Spleen (tissue), 13 donors: Measurements from ENCODE around the gene ARL2BP. TPM values are rescaled to one million over a fixed set of nuclear protein-coding genes. Genes with fewer than 3 reads are reported as not detected.
"Not testable (repeated sequence)": the region's sequence is repeated elsewhere in the genome, so short reads cannot be mapped to it uniquely, and the experiment has no call there.

Source experiments
- DNase-seq: peaks from one replicate; pipeline ENCODE4 v3.0.0-alpha.2; 2020
- H3K27ac ChIP-seq, 8 donors: fragments of 200-600 bp; sonication (generic) in 7 of 8; 1 replicate in 4 of 8; 2 replicates in 4 of 8; pipeline versions ENCODE4 v1.5.0 to v1.8.0; 2016 to 2021; ENCODE audit warnings: inconsistent platforms in 4 of 8, mild to moderate bottlenecking in 4 of 8, moderate library complexity in 1 of 8
- H3K27me3 ChIP-seq, 7 donors: fragments of 200-600 bp; sonication (generic) in 6 of 7; replicated peaks in 1 of 7; 1 replicate in 4 of 7; 2 replicates in 3 of 7; pipeline versions ENCODE4 v1.5.0 to v1.8.0; 2016 to 2021; ENCODE audit warnings: inconsistent platforms in 3 of 7, mild to moderate bottlenecking in 1 of 7
- H3K36me3 ChIP-seq, 6 donors: fragments of 200-600 bp; sonication (generic) in 5 of 6; 1 replicate in 4 of 6; 2 replicates in 2 of 6; pipeline versions ENCODE4 v1.5.0 to v1.8.0; 2016 to 2021; ENCODE audit warnings: inconsistent platforms in 2 of 6
- H3K4me1 ChIP-seq, 6 donors: fragments of 200-600 bp; sonication (generic) in 5 of 6; 1 replicate in 3 of 6; 2 replicates in 3 of 6; pipeline versions ENCODE4 v1.5.0 to v1.8.0; 2016 to 2021; ENCODE audit warnings: inconsistent platforms in 3 of 6
- H3K4me3 ChIP-seq, 8 donors: fragments of 200-600 bp; sonication (generic) in 7 of 8; 1 replicate in 4 of 8; 2 replicates in 4 of 8; pipeline versions ENCODE4 v1.5.0 to v1.8.0; 2016 to 2021; ENCODE audit warnings: inconsistent platforms in 4 of 8, mild to moderate bottlenecking in 4 of 8, moderate library complexity in 2 of 8
- H3K9me3 ChIP-seq, 8 donors: fragments of 200-600 bp; sonication (generic) in 7 of 8; 1 replicate in 4 of 8; 2 replicates in 4 of 8; pipeline versions ENCODE4 v1.5.0 to v1.8.0; 2016 to 2021; ENCODE audit warnings: inconsistent platforms in 4 of 8
- POLR2A ChIP-seq, 3 donors: fragments of 450-650 bp; IDR thresholded peaks; one replicate each; pipeline ENCODE4 v1.5.1; 2017; ENCODE audit warnings: antibody characterized with exemption in 3 of 3, mild to moderate bottlenecking in 1 of 3
- POLR2AphosphoS5 ChIP-seq, 3 donors: sonication (generic); formaldehyde crosslinking; IDR thresholded peaks; one replicate each; pipeline ENCODE4 v1.5.1; 2017; ENCODE audit warnings: antibody characterized with exemption in 3 of 3
- WGBS, 5 donors: extraction: QIAGEN DNeasy Blood & Tissue Kit in 3 of 5; methylation state at CpG; one replicate each; pipeline versions ENCODE4 v1.1.5 to v1.1.7; 2013 to 2018; 5-methylcytosine and 5-hydroxymethylcytosine counted together
- intact Hi-C: fragments of 100-400 bp; cut with DNase I; formaldehyde crosslinking; loops from one replicate; pipeline ENCODE4 v1.15.0; 2023; ENCODE audit warnings: low total_unique reads
- long read RNA-seq, 2 donors: transcript quantifications; one replicate each; lab custom pipeline, GENCODE V29; 2026
- polyA plus RNA-seq, 3 donors: library from polyadenylated mRNA; stranded (reverse); fragments of 200-250 nt; gene quantifications; one replicate each; pipeline ENCODE4 v1.2.1, GENCODE V29; 2013
- total RNA-seq, 7 donors: library from RNA; depleted of rRNA in 3 of 7; stranded (reverse); fragments of >200 nt in 3 of 7; fragmentation: NEBNext Ultra II Directional in 4 of 7; extraction: Animal tissue kit (Norgen Biotek cat#: 25700) in 4 of 7; gene quantifications; one replicate each; pipeline versions ENCODE4 v1.1.0 to v1.2.1, GENCODE V29; 2016 to 2021
- TF ChIP-seq, protein P1 (sequence below), 11 experiments: fragments of 200-600 bp in 7 of 11; fragments of 450-650 bp in 4 of 11; sonication (generic) in 4 of 11; IDR thresholded peaks in 8 of 11; conservative IDR thresholded peaks in 3 of 11; 1 replicate in 7 of 11; 2 replicates in 4 of 11; pipeline versions ENCODE4 v1.4.0 to v1.8.0; 2016 to 2021; ENCODE audit warnings: antibody characterized with exemption in 11 of 11, inconsistent platforms in 4 of 11, mild to moderate bottlenecking in 1 of 11
- donor health status: healthy with polysubstance abuse.
- donor health status: DM: no; HTN: no; CAD: no; lungs with moderate emphysema.
- donor health status: DM: no; HTN: no; CAD: no.
- donor health status: Bipolar disorder and iron deficiency.
- donor health status: healthy.
- donor health status: DM: no; HTN: no; CAD: no.
- donor health status: DM: yes; HTN: yes; CAD: no.

ARL2BP gene
- total RNA-seq, result 10 to 100 TPM; 38.0 to 84.6 (median 62.4) TPM
- polyA plus RNA-seq, result 10 to 100 TPM; 30.1 to 65.1 (median 35.7) TPM
- long read RNA-seq, donor 1, transcript ARL2BP-201 (6 exons, 2,130 nt), result major isoform, 31 of 31 reads
- long read RNA-seq, donor 1, partial matches to known transcripts, result 0 of 31 reads
- long read RNA-seq, donor 1, other reads (novel, unspliced or antisense), result 0 of 31 reads
- long read RNA-seq, donor 2, transcript ARL2BP-201 (6 exons, 2,130 nt), result major isoform, 16 of 22 reads
- long read RNA-seq, donor 2, partial matches to known transcripts, result 5 of 22 reads
- long read RNA-seq, donor 2, other reads (novel, unspliced or antisense), result 0 of 22 reads

DNA sequence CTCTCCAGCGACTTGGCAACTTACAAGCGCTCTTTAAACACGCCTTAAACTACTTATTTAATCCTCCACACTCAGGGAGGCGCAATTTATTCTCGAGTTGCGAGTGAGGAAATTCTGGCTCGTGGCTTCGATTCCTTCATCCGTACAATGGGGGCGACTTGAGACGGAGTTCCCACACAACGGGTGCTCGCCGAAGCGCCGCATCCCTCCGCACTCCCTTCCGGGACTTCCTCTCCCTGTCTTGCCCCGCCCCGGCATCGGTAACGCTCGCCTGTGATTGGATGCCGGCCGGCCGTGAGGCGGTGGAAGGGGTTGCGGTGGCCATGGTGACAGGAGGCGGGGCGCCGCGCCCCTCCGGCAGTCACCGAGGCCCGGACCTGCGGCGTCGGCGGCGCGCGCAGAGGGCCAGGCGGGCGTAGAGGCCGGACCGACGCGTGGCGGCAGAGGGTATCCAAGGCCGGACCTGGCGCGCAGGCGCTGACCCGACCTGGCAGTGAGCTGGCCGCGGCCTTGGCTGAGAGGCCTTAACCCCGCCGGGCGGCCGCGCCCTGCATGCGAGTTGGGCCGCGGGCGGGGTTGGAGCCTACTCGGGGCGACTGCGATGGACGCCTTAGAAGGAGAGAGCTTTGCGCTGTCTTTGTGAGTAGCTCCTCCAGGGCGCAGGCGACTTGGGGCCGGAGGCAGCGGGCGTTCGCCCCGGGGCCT, at the start of gene ARL2BP:
Gene ARL2BP, plus strand, starts transcription at position 493 of the 705 bp plus-strand sequence. Its CDS starts 109 bp downstream, at position 602.
- TF ChIP-seq POLR2A (IDR thresholded peaks at IDR 0.05), result peak in 1 of 3 donors; percentile 40
- TF ChIP-seq, protein P1, sequence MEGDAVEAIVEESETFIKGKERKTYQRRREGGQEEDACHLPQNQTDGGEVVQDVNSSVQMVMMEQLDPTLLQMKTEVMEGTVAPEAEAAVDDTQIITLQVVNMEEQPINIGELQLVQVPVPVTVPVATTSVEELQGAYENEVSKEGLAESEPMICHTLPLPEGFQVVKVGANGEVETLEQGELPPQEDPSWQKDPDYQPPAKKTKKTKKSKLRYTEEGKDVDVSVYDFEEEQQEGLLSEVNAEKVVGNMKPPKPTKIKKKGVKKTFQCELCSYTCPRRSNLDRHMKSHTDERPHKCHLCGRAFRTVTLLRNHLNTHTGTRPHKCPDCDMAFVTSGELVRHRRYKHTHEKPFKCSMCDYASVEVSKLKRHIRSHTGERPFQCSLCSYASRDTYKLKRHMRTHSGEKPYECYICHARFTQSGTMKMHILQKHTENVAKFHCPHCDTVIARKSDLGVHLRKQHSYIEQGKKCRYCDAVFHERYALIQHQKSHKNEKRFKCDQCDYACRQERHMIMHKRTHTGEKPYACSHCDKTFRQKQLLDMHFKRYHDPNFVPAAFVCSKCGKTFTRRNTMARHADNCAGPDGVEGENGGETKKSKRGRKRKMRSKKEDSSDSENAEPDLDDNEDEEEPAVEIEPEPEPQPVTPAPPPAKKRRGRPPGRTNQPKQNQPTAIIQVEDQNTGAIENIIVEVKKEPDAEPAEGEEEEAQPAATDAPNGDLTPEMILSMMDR (IDR thresholded peaks at IDR 0.05 in 8 of 11, conservative IDR thresholded peaks at IDR 0.05 in 3 of 11), result peak in 3 of 11 experiments; percentile 9 to 35 (median 32)
- TF ChIP-seq POLR2AphosphoS5 (IDR thresholded peaks at IDR 0.05), result peak; percentile 94 to 98 (median 96)
- Histone ChIP-seq H3K27ac (peak within 1 kb of the TSS; percentile 72 to 93 (median 88)), H3K27me3 (no peaks in the 10 kb centered on the region), H3K4me3 (peak within 1 kb of the TSS; percentile 58 to 86 (median 74)), H3K9me3 (no peaks in the 10 kb centered on the region), H3K4me1 (peaks cover 11 to 43% (median 31%) of the 10 kb centered on the region in 6 donors), H3K36me3 (peaks cover 0 to 45% (median 19%) of the 10 kb centered on the region in 6 donors)
- peak; percentile 99 for DNase-seq
- intact Hi-C loops, result no loop called here
- WGBS, 5 donors, result 0 to 1% (median 0%) methylated on average over 25 to 77 of the region's 77 CpGs

DNA sequence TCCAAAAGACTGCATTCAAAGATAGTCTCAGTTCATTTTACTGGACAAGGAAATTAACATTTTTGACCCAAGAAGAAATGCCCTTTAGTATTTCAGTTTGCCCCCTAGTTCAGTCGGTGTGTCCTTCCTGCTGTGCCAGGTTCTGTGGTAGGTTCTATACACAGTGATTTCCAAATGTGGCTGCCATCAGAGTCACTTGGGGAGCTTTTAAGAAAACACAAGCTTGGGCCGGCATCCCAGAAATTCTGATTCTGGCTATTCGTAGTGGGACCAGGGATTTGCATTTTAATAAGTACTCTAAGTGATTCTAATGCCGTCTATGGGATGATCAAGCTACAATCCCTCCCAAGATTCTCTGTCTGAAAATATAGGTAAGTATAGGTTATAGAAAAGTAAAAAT, 48.8 kb upstream of the ARL2BP start:
- peaks cover 0 to 7% (median 0%) of the 10 kb centered on the region in 6 donors for H3K36me3 ChIP-seq
- H3K27ac ChIP-seq, result no peak overlapping the region
- no peaks in the 10 kb centered on the region for H3K9me3 ChIP-seq
- intact Hi-C loops, result no loop called here
- no peak overlapping the region for H3K4me3 ChIP-seq
- no peaks in the 10 kb centered on the region for H3K27me3 ChIP-seq
- peaks cover 0 to 44% (median 15%) of the 10 kb centered on the region in 6 donors for H3K4me1 ChIP-seq
- DNase-seq, result no peak
- 78 to 99% (median 95%) methylated on average over 4 of the region's 4 CpGs for WGBS, 5 donors
- no peak for TF ChIP-seq POLR2A (IDR thresholded peaks at IDR 0.05)
- TF ChIP-seq, protein P1 (IDR thresholded peaks at IDR 0.05 in 8 of 11, conservative IDR thresholded peaks at IDR 0.05 in 3 of 11), result no peak
- TF ChIP-seq POLR2AphosphoS5 (IDR thresholded peaks at IDR 0.05), result no peak

DNA sequence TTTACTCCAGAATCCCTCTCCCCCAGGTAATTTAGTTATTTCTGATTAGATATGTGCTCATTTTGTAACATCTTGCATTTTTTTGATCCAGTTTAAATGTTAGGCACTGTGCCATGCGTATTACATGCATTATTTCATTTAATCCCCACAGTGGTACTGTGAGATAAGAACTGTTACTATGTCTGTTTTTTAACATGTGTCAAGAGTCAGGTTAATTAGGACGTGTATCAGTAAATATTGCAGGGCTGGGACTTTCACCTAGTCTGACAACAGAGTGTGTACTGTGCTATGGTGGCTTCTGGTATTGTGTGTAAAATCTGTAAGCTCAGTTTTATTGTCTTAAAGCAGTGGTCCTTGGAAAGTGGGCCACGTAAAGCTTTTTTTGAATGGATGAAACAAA, 48.3 kb upstream of the ARL2BP start:
- WGBS, 5 donors, result 76 to 97% (median 91%) methylated on average over 3 of the region's 3 CpGs
- Histone ChIP-seq H3K27ac (no peak overlapping the region), H3K9me3 (no peaks in the 10 kb centered on the region), H3K4me1 (peaks cover 0 to 40% (median 10%) of the 10 kb centered on the region in 6 donors), H3K36me3 (peaks cover 0 to 7% (median 0%) of the 10 kb centered on the region in 6 donors), H3K27me3 (no peaks in the 10 kb centered on the region), H3K4me3 (no peak overlapping the region)
- intact Hi-C loops, result no loop called here
- no peak for TF ChIP-seq POLR2A (IDR thresholded peaks at IDR 0.05)
- TF ChIP-seq, protein P1 (IDR thresholded peaks at IDR 0.05 in 8 of 11, conservative IDR thresholded peaks at IDR 0.05 in 3 of 11), result no peak
- no peak for TF ChIP-seq POLR2AphosphoS5 (IDR thresholded peaks at IDR 0.05)
- DNase-seq, result no peak

GRCh38 chr16:57200321-57200720, 44.7 kb upstream of the ARL2BP start:
- H3K27me3 ChIP-seq, DNase-seq, intact Hi-C loops, H3K4me3 ChIP-seq, H3K4me1 ChIP-seq, H3K27ac ChIP-seq, H3K9me3 ChIP-seq: not testable (repeated sequence)
- WGBS, 5 donors, result 91 to 98% (median 95%) methylated on average over 9 to 16 of the region's 24 CpGs
- H3K36me3 ChIP-seq, result peaks cover 0 to 16% (median 10%) of the 10 kb centered on the region in 6 donors

DNA sequence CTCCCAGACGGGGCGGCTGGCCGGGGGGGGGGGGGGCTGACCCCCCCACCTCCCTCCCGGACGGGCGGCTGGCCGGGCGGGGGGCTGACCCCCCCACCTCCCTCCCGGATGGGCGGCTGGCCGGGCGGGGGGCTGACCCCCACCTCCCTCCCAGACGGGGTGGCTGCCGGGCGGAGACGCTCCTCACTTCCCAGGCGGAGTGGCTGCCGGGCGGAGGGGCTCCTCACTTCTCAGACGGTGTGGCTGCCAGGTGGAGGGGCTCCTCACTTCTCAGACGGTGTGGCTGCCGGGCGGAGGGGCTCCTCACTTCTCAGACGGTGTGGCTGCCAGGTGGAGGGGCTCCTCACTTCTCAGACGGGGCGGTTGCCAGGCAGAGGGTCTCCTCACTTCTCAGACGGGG, 44.1 kb upstream of the ARL2BP start:
- intact Hi-C loops, H3K4me3 ChIP-seq, DNase-seq, H3K9me3 ChIP-seq, H3K27ac ChIP-seq, H3K27me3 ChIP-seq, H3K4me1 ChIP-seq: not testable (repeated sequence)
- 89 to 95% (median 94%) methylated on average over 13 to 24 of the region's 27 CpGs; no CpG with 5 or more reads in 1 of the 5 donors for WGBS, 5 donors
- H3K36me3 ChIP-seq, result peaks cover 0 to 22% (median 16%) of the 10 kb centered on the region in 6 donors
